Measurements from ENCODE around the gene UBE3B.
A peak's percentile ranks its signal among the peaks of the same experiment; 100 is the strongest.

UBE3B gene

GRCh38 chr12:109555431-109556315 is 78.2 kb downstream of the UBE3B start:
- DNase-seq = no peak

GRCh38 chr12:109557200-109557599 is 79.8 kb downstream of the UBE3B start:
- DNase-seq = no peak

GRCh38 chr12:109557805-109558204 is 80.4 kb downstream of the UBE3B start:
- no peak for DNase-seq

GRCh38 chr12:109558374-109559199 is 81.2 kb downstream of the UBE3B start:
- no peak for DNase-seq

- no peak for DNase-seq
These were observed 81.7 kb downstream of the UBE3B start for GRCh38 chr12:109559200-109559505.

GRCh38 chr12:109559601-109560000 is 82.2 kb downstream of the UBE3B start:
- no peak for DNase-seq

GRCh38 chr12:109560867-109561710 is 83.7 kb downstream of the UBE3B start:
- DNase-seq = no peak

GRCh38 chr12:109561711-109562030 is 84.2 kb downstream of the UBE3B start:
- no peak for DNase-seq

- DNase-seq = no peak
These were observed 85.4 kb downstream of the UBE3B start for GRCh38 chr12:109562871-109563270.

- no peak for DNase-seq
These were observed 86.2 kb downstream of the UBE3B start for GRCh38 chr12:109563291-109564284.

- no peak for DNase-seq
These were observed 89.0 kb downstream of the UBE3B start for GRCh38 chr12:109566424-109566823.

- no peak for DNase-seq
These were observed 89.9 kb downstream of the UBE3B start for GRCh38 chr12:109567296-109567695.

GRCh38 chr12:109567967-109568366 is 90.5 kb downstream of the UBE3B start:
- no peak for DNase-seq

GRCh38 chr12:109568486-109568885 is 91.1 kb downstream of the UBE3B start:
- no peak for DNase-seq

- DNase-seq = no peak
These were observed 94.5 kb downstream of the UBE3B start for GRCh38 chr12:109571773-109572505.

- no peak for DNase-seq
These were observed 95.0 kb downstream of the UBE3B start for GRCh38 chr12:109572506-109572845.

GRCh38 chr12:109573029-109573913 is 95.8 kb downstream of the UBE3B start, which contains the start of the genes MMAB and MVK:
Gene MMAB (minus strand): TSS chr12:109573504. CDS start chr12:109573480, 24 bp downstream.
Gene MVK (plus strand): TSS chr12:109573794. CDS start chr12:109574823, 1,029 bp downstream.
- DNase-seq = peak; percentile 98

GRCh38 chr12:109573914-109574244 is 96.4 kb downstream of the UBE3B start:
- DNase-seq = no peak

- DNase-seq = no peak
These were observed 98.2 kb downstream of the UBE3B start for GRCh38 chr12:109575683-109576082.

- no peak for DNase-seq
These were observed 99.9 kb downstream of the UBE3B start for GRCh38 chr12:109577311-109577710.
